DND-41 (cell line): Measurements from ENCODE around the gene MEIS3.
"Not testable (repeated sequence)": the region's sequence is repeated elsewhere in the genome, so short reads cannot be mapped to it uniquely, and the experiment has no call there.

Source experiments
- CTCF ChIP-seq: IDR thresholded peaks from 2 replicates; pipeline ENCODE4 v1.5.1; 2012; ENCODE audit warnings: borderline replicate concordance, low read length, moderate library complexity, mild to moderate bottlenecking; ENCODE audit not compliant: poor library complexity, severe bottlenecking; ENCODE audit errors: extremely low read depth
- EZH2 ChIP-seq: IDR thresholded peaks from 3 replicates; pipeline ENCODE4 v1.6.1; 2012; ENCODE audit warnings: borderline replicate concordance, low read depth, mild to moderate bottlenecking, moderate library complexity, low read length, inconsistent platforms; ENCODE audit not compliant: severe bottlenecking

GRCh38 chr19:47365455-47365854 lies 53.9 kb downstream of the MEIS3 start:
- TF ChIP-seq CTCF, EZH2: not testable (repeated sequence)
